DOHH2 (cell line): Measurements from ENCODE around the gene GRIN2D.
A peak's percentile ranks its signal among the peaks of the same experiment; 100 is the strongest.

ENCODE experiments used
- H3F3A ChIP-seq: fragments of 200-600 bp; sonication (generic), shearing (Covaris generic); 2 replicates; pipeline ENCODE4 v1.6.0; 2016; ENCODE audit warnings: antibody characterized with exemption, mild to moderate bottlenecking; ENCODE audit not compliant: control insufficient read depth, insufficient read depth
- H3K27ac ChIP-seq: fragments of 200-600 bp; sonication (generic); 2 replicates; pipeline ENCODE4 v1.5.1; 2014; ENCODE audit warnings: low read depth, mild to moderate bottlenecking, low read length, moderate library complexity
- H3K27me3 ChIP-seq: fragments of 200-600 bp; sonication (generic); 2 replicates; pipeline ENCODE4 v1.6.1; 2014; ENCODE audit warnings: mild to moderate bottlenecking, low read length, mixed read lengths; ENCODE audit not compliant: control insufficient read depth
- H3K36me3 ChIP-seq: fragments of 200-600 bp; sonication (generic); 2 replicates; pipeline ENCODE4 v1.6.1; 2014; ENCODE audit warnings: mild to moderate bottlenecking, low read length, moderate library complexity, mixed read lengths; ENCODE audit not compliant: control insufficient read depth
- H3K4me1 ChIP-seq: fragments of 200-600 bp; sonication (generic); 2 replicates; pipeline ENCODE4 v1.6.1; 2014; ENCODE audit warnings: mild to moderate bottlenecking, low read length, mixed read lengths; ENCODE audit not compliant: control insufficient read depth
- H3K4me2 ChIP-seq: fragments of 200-600 bp; sonication (generic); 2 replicates; pipeline ENCODE4 v1.6.0; 2014; ENCODE audit warnings: mild to moderate bottlenecking, low read length, moderate library complexity
- H3K4me3 ChIP-seq: fragments of 200-600 bp; sonication (generic); 2 replicates; pipeline ENCODE4 v1.5.1; 2014; ENCODE audit warnings: mild to moderate bottlenecking, low read length, mixed read lengths
- H3K79me2 ChIP-seq: fragments of 200-600 bp; sonication (generic); 2 replicates; pipeline ENCODE4 v1.6.1; 2014; ENCODE audit warnings: mild to moderate bottlenecking, low read length, mixed read lengths; ENCODE audit not compliant: control insufficient read depth
- H3K9me2 ChIP-seq: fragments of 200-600 bp; sonication (generic); replicated peaks from 2 replicates; pipeline ENCODE4 v1.6.1; 2014; ENCODE audit warnings: mild to moderate bottlenecking, low read length, mixed read lengths; ENCODE audit not compliant: control insufficient read depth
- H3K9me3 ChIP-seq: fragments of 200-600 bp; sonication (generic); 2 replicates; pipeline ENCODE4 v1.6.1; 2014; ENCODE audit warnings: antibody characterized with exemption, low read length, mixed read lengths; ENCODE audit not compliant: control insufficient read depth, insufficient read depth
- H4K20me1 ChIP-seq: fragments of 200-600 bp; sonication (generic); 2 replicates; pipeline ENCODE4 v1.6.0; 2014; ENCODE audit warnings: low read depth, mild to moderate bottlenecking, antibody characterized with exemption, low read length, moderate library complexity; ENCODE audit not compliant: control insufficient read depth, insufficient read depth
- EZH2phosphoT487 ChIP-seq: fragments of 200-600 bp; sonication (generic); IDR thresholded peaks from 2 replicates; pipeline ENCODE4 v1.6.1; 2017; ENCODE audit warnings: borderline replicate concordance, mild to moderate bottlenecking, antibody characterized with exemption, low read length, moderate library complexity, mixed read lengths
- TF ChIP-seq, protein P1 (sequence below): fragments of 200-600 bp; sonication (generic); IDR thresholded peaks from one replicate; pipeline ENCODE4 v1.5.1; 2014; ENCODE audit warnings: antibody characterized with exemption, mild to moderate bottlenecking, low read depth, low read length; ENCODE audit not compliant: poor library complexity, severe bottlenecking

GRIN2D gene

DNA sequence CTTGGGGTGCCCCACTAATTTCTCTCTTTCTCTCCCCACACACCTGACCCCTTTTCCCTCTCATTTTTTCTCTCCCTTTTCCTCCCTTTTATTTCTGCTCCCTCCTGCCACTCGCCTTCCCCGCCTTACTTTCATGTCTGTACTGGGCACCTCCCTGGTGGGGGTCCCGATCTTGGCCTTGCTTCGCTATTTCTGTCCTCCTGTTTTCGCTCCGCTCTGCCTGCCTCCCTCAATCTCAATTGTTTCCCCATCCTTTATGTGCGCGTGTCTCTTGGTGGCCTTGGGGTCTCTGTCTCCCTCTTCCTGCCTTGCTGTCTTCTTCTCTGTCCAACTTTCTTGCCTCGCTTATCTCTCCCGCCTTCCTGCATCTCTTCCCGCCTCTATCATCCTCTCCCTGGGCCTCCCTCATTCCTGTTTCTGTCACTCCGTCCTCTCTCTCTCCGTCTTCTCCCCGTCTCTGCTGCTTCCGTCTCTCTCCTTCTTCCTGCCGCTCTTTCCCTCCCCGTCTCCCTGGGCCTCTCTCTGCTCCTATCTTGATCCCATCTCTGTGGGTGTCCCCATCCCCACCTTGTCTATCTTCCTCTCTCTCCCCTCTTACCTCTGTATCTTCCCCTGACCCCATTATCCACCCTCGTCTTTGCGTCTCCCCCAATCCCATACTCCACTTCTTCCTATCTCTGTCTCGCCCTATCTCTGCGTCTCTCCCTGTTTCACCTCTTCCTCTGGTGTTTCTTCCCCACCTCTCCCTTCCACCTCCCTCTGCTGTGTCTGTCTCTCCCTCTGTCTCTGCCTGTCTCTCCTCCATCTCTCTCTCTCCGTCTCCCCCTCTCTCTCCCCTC lies 4.0 kb downstream of the GRIN2D start:
- Histone ChIP-seq H3K9me3 (no peaks in the 10 kb centered on the region), H3K36me3 (no peaks in the 10 kb centered on the region), H3K9me2 (no peaks in the 10 kb centered on the region), H3F3A (0 out of 2 replicates have a peak, but pooled peaks cover 4% of the 10 kb centered on the region), H3K27me3 (peaks cover 57% of the 10 kb centered on the region), H3K4me2 (peak overlapping the region; percentile 47), H3K79me2 (no peaks in the 10 kb centered on the region), H3K4me3 (peak overlapping the region; percentile 51), H3K27ac (no peak overlapping the region), H3K4me1 (peaks cover 34% of the 10 kb centered on the region), H4K20me1 (no peaks in the 10 kb centered on the region)
- no peak for TF ChIP-seq EZH2phosphoT487
- TF ChIP-seq, protein P1, sequence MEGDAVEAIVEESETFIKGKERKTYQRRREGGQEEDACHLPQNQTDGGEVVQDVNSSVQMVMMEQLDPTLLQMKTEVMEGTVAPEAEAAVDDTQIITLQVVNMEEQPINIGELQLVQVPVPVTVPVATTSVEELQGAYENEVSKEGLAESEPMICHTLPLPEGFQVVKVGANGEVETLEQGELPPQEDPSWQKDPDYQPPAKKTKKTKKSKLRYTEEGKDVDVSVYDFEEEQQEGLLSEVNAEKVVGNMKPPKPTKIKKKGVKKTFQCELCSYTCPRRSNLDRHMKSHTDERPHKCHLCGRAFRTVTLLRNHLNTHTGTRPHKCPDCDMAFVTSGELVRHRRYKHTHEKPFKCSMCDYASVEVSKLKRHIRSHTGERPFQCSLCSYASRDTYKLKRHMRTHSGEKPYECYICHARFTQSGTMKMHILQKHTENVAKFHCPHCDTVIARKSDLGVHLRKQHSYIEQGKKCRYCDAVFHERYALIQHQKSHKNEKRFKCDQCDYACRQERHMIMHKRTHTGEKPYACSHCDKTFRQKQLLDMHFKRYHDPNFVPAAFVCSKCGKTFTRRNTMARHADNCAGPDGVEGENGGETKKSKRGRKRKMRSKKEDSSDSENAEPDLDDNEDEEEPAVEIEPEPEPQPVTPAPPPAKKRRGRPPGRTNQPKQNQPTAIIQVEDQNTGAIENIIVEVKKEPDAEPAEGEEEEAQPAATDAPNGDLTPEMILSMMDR, result no peak

GRCh38 chr19:48398102-48398374 lies 4.6 kb downstream of the GRIN2D start:
- Histone ChIP-seq H3K36me3 (no peaks in the 10 kb centered on the region), H3K9me3 (no peaks in the 10 kb centered on the region), H3K4me3 (peak overlapping the region; percentile 51), H3K27me3 (peaks cover 51% of the 10 kb centered on the region), H3K9me2 (no peaks in the 10 kb centered on the region), H3K79me2 (no peaks in the 10 kb centered on the region), H3K4me1 (peaks cover 34% of the 10 kb centered on the region), H3K4me2 (peak overlapping the region; percentile 47), H3K27ac (no peak overlapping the region), H3F3A (0 out of 2 replicates have a peak, but pooled peaks cover 4% of the 10 kb centered on the region), H4K20me1 (no peaks in the 10 kb centered on the region)
- TF ChIP-seq, protein P1, result no peak

DNA sequence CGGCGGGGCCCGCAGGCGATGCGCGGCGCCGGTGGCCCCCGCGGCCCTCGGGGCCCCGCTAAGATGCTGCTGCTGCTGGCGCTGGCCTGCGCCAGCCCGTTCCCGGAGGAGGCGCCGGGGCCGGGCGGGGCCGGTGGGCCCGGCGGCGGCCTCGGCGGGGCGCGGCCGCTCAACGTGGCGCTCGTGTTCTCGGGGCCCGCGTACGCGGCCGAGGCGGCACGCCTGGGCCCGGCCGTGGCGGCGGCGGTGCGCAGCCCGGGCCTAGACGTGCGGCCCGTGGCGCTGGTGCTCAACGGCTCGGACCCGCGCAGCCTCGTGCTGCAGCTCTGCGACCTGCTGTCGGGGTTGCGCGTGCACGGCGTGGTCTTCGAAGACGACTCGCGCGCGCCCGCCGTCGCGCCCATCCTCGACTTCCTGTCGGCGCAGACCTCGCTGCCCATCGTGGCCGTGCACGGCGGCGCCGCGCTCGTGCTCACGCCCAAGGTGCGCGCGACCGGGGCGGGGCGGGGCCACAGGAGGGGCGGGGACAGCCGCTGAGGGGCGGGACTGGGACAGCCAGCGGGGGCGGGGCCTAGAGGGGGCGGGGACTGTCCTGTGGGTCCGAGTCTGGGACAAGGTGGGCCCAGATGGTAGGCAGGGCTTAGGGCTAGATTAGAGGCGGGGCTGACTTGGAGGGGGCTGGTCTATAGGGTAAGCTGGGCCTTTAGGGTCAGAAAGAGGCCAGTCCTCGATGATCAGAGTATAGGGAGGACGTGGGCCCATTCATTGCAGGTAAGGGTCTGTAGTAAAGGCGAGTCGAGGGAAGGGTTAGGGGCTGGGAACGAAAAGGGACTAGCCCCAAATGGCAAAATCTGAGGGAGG lies 5.1 kb downstream of the GRIN2D start:
- TF ChIP-seq EZH2phosphoT487, result no peak
- TF ChIP-seq, protein P1, result no peak
- Histone ChIP-seq H3K9me3 (no peaks in the 10 kb centered on the region), H3F3A (0 out of 2 replicates have a peak, but pooled peaks cover 4% of the 10 kb centered on the region), H3K27me3 (peaks cover 46% of the 10 kb centered on the region), H3K36me3 (no peaks in the 10 kb centered on the region), H3K4me2 (peak overlapping the region; percentile 47), H3K27ac (no peak overlapping the region), H3K4me1 (peaks cover 34% of the 10 kb centered on the region), H3K9me2 (no peaks in the 10 kb centered on the region), H4K20me1 (no peaks in the 10 kb centered on the region), H3K4me3 (peak overlapping the region; percentile 51), H3K79me2 (no peaks in the 10 kb centered on the region)
